ENCODE measurements around the gene CNGB1.

The CNGB1 gene

DNA sequence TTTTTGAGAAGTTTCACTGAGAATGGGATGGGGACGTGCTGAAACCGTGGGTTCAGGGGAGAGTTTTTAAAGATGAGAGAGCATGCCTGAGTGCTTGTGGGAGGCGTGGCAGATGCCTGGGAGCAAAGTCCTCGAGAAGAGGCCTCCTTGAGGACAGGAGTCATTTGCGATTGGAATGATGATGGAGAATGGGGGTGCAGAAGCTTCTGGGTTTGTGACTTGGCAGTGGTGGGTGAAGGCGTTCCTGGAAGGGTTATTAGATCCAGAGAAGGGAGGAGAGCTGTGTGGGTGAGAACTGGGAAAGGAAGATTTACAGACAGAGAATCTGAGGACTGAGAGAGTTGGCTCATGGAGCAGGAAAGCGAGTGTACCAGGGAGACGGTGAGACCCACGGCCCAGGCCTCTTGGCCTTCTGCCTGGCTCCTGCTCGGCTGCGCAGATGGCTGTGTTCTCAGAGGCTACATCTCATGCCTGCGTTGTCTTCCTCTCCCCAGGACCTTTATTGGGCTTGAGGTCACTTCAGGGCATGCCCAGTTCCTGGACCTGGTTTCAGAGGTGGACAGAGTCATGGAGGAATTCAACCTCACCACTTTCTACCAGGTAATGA, 46.0 kb upstream of the CNGB1 start:
- Histone ChIP-seq H3K27ac (ENCODE audit: low read depth, low read length) (no peak overlapping the region), H3K9me2 (replicated peaks; ENCODE audit: insufficient read depth, low read length) (no peaks in the 10 kb centered on the region), H3K79me2 (ENCODE audit: insufficient read depth, low read length) (no peaks in the 10 kb centered on the region), H3K27me3 (ENCODE audit: low read length) (no peaks in the 10 kb centered on the region), H4K20me1 (ENCODE audit: low read depth, low read length) (no peaks in the 10 kb centered on the region), H3K36me3 (ENCODE audit: low read length) (no peaks in the 10 kb centered on the region), H3K9me3 (ENCODE audit: insufficient read depth, low read length) (no peaks in the 10 kb centered on the region), H3K4me2 (ENCODE audit: low read depth, low read length, poor library complexity, severe bottlenecking) (no peak overlapping the region), H3K9ac (ENCODE audit: low read length) (no peak overlapping the region), H2AFZ (ENCODE audit: low read depth, low read length, severe bottlenecking) (no peak overlapping the region), H3K4me3 (ENCODE audit: insufficient read depth, low read length, poor library complexity, severe bottlenecking) (no peak overlapping the region), H3F3A (ENCODE audit: insufficient read depth) (no peaks in the 10 kb centered on the region)
- TF ChIP-seq EZH2phosphoT487 (conservative IDR thresholded peaks at IDR 0.05; ENCODE audit: low read length) = no peak
- TF ChIP-seq, protein P1, sequence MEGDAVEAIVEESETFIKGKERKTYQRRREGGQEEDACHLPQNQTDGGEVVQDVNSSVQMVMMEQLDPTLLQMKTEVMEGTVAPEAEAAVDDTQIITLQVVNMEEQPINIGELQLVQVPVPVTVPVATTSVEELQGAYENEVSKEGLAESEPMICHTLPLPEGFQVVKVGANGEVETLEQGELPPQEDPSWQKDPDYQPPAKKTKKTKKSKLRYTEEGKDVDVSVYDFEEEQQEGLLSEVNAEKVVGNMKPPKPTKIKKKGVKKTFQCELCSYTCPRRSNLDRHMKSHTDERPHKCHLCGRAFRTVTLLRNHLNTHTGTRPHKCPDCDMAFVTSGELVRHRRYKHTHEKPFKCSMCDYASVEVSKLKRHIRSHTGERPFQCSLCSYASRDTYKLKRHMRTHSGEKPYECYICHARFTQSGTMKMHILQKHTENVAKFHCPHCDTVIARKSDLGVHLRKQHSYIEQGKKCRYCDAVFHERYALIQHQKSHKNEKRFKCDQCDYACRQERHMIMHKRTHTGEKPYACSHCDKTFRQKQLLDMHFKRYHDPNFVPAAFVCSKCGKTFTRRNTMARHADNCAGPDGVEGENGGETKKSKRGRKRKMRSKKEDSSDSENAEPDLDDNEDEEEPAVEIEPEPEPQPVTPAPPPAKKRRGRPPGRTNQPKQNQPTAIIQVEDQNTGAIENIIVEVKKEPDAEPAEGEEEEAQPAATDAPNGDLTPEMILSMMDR (IDR thresholded peaks at IDR 0.05; ENCODE audit: insufficient read depth, low read length, poor library complexity, severe bottlenecking) = no peak

- no peak overlapping the region for H2AFZ ChIP-seq (ENCODE audit: low read depth, low read length, severe bottlenecking)
- no peaks in the 10 kb centered on the region for H4K20me1 ChIP-seq (ENCODE audit: low read depth, low read length)
- H3K4me2 ChIP-seq (ENCODE audit: low read depth, low read length, poor library complexity, severe bottlenecking) = no peak overlapping the region
- no peaks in the 10 kb centered on the region for H3K27me3 ChIP-seq (ENCODE audit: low read length)
- H3K36me3 ChIP-seq (ENCODE audit: low read length) = no peaks in the 10 kb centered on the region
- H3K9ac ChIP-seq (ENCODE audit: low read length) = no peak overlapping the region
- no peak overlapping the region for H3K4me3 ChIP-seq (ENCODE audit: insufficient read depth, low read length, poor library complexity, severe bottlenecking)
- no peaks in the 10 kb centered on the region for H3F3A ChIP-seq (ENCODE audit: insufficient read depth)
- H3K27ac ChIP-seq (ENCODE audit: low read depth, low read length) = no peak overlapping the region
- no peaks in the 10 kb centered on the region for H3K9me2 ChIP-seq (replicated peaks; ENCODE audit: insufficient read depth, low read length)
- no peaks in the 10 kb centered on the region for H3K9me3 ChIP-seq (ENCODE audit: insufficient read depth, low read length)
- H3K79me2 ChIP-seq (ENCODE audit: insufficient read depth, low read length) = peaks cover 4% of the 10 kb centered on the region; the same call in 1 of the 2 replicates
- TF ChIP-seq, protein P1 (IDR thresholded peaks at IDR 0.05; ENCODE audit: insufficient read depth, low read length, poor library complexity, severe bottlenecking) = no peak
- no peak for TF ChIP-seq EZH2phosphoT487 (conservative IDR thresholded peaks at IDR 0.05; ENCODE audit: low read length)
Measured at GRCh38 chr16:58013201-58013956, 42.5 kb upstream of the CNGB1 start.

DNA sequence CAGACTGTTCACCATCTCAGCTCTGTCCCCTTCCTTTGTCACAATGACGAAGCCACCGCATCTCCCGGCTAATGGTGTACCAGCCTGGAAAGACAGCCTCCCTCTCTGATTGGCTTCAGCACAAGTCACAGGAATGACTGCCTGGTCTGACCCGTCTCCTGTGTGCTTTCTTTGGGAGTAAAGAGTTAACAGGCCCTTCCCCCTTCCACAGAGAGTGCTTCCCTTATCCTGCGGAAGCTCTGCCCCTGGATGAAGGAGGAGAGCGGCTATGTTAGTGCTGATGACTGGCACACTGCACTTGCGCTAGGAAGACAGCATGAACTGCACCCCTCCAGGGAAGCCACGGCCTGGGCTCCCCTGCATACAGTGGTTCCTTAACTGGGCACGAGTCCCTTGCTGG, 41.6 kb upstream of the CNGB1 start:
- no peaks in the 10 kb centered on the region for H3K9me3 ChIP-seq (ENCODE audit: insufficient read depth, low read length)
- TF ChIP-seq, protein P1 (IDR thresholded peaks at IDR 0.05; ENCODE audit: insufficient read depth, low read length, poor library complexity, severe bottlenecking) = no peak
- no peak for TF ChIP-seq EZH2phosphoT487 (conservative IDR thresholded peaks at IDR 0.05; ENCODE audit: low read length)
- no peak overlapping the region for H2AFZ ChIP-seq (ENCODE audit: low read depth, low read length, severe bottlenecking)
- no peak overlapping the region for H3K4me2 ChIP-seq (ENCODE audit: low read depth, low read length, poor library complexity, severe bottlenecking)
- no peak overlapping the region for H3K4me3 ChIP-seq (ENCODE audit: insufficient read depth, low read length, poor library complexity, severe bottlenecking)
- peaks cover 6% of the 10 kb centered on the region; the same call in 1 of the 2 replicates for H3K79me2 ChIP-seq (ENCODE audit: insufficient read depth, low read length)
- no peak overlapping the region for H3K9ac ChIP-seq (ENCODE audit: low read length)
- H3K27me3 ChIP-seq (ENCODE audit: low read length) = no peaks in the 10 kb centered on the region
- no peaks in the 10 kb centered on the region for H3F3A ChIP-seq (ENCODE audit: insufficient read depth)
- no peak overlapping the region for H3K27ac ChIP-seq (ENCODE audit: low read depth, low read length)
- no peaks in the 10 kb centered on the region for H4K20me1 ChIP-seq (ENCODE audit: low read depth, low read length)
- no peaks in the 10 kb centered on the region for H3K9me2 ChIP-seq (replicated peaks; ENCODE audit: insufficient read depth, low read length)
- 0 out of 2 replicates have a peak, but pooled peaks cover 3% of the 10 kb centered on the region for H3K36me3 ChIP-seq (ENCODE audit: low read length)

Data from SU-DHL-6 (cell line).